ENCODE measurements around the gene SPATA9.
"Not testable (repeated sequence)": the region's sequence is repeated elsewhere in the genome, so short reads cannot be mapped to it uniquely, and the experiment has no call there.

The SPATA9 gene

GRCh38 chr5:95708876-95709275 lies 26.1 kb upstream of the SPATA9 start:
- no peaks in the 10 kb centered on the region for H3K79me2 ChIP-seq (ENCODE audit: insufficient read depth, low read depth)
- H3K4me2 ChIP-seq = no peak overlapping the region
- H3K9ac ChIP-seq = no peak overlapping the region
- H3K4me1 ChIP-seq (ENCODE audit: low read depth, poor library complexity, severe bottlenecking) = peaks cover 13% of the 10 kb centered on the region
- no peak overlapping the region for H3K27ac ChIP-seq
- no peak overlapping the region for H2AFZ ChIP-seq (ENCODE audit: low read depth)
- H4K20me1 ChIP-seq (ENCODE audit: insufficient read depth) = no peaks in the 10 kb centered on the region
- no peak for TF ChIP-seq CTCF (conservative IDR thresholded peaks at IDR 0.05; ENCODE audit: low read depth, low read length)
- H3K36me3 ChIP-seq (ENCODE audit: insufficient read depth) = no peaks in the 10 kb centered on the region
- H3K27me3 ChIP-seq (ENCODE audit: insufficient read depth, low read depth) = no peaks in the 10 kb centered on the region
- no peak overlapping the region for H3K4me3 ChIP-seq (IDR thresholded peaks at IDR 0.05; ENCODE audit: insufficient read depth, low read depth, low read length)

- H3K79me2 ChIP-seq (ENCODE audit: insufficient read depth, low read depth); H3K27me3 ChIP-seq (ENCODE audit: insufficient read depth, low read depth): not testable (repeated sequence)
Measured at GRCh38 chr5:95707534-95708188, 24.9 kb upstream of the SPATA9 start.

GRCh38 chr5:95707055-95707454 lies 24.3 kb upstream of the SPATA9 start:
- H3K4me2 ChIP-seq = no peak overlapping the region
- no peaks in the 10 kb centered on the region for H3K79me2 ChIP-seq (ENCODE audit: insufficient read depth, low read depth)
- H3K36me3 ChIP-seq (ENCODE audit: insufficient read depth) = no peaks in the 10 kb centered on the region
- TF ChIP-seq CTCF (conservative IDR thresholded peaks at IDR 0.05; ENCODE audit: low read depth, low read length) = no peak
- no peaks in the 10 kb centered on the region for H4K20me1 ChIP-seq (ENCODE audit: insufficient read depth)
- H2AFZ ChIP-seq (ENCODE audit: low read depth) = no peak overlapping the region
- no peaks in the 10 kb centered on the region for H3K27me3 ChIP-seq (ENCODE audit: insufficient read depth, low read depth)
- H3K4me3 ChIP-seq (IDR thresholded peaks at IDR 0.05; ENCODE audit: insufficient read depth, low read depth, low read length) = no peak overlapping the region
- H3K4me1 ChIP-seq (ENCODE audit: low read depth, poor library complexity, severe bottlenecking) = peaks cover 4% of the 10 kb centered on the region
- no peak overlapping the region for H3K9ac ChIP-seq
- no peak overlapping the region for H3K27ac ChIP-seq

More at GRCh38 chr5:95707534-95708188, 24.9 kb upstream of the SPATA9 start:
- H3K36me3 ChIP-seq (ENCODE audit: insufficient read depth); H4K20me1 ChIP-seq (ENCODE audit: insufficient read depth); H3K27ac ChIP-seq; H3K9ac ChIP-seq; H3K4me1 ChIP-seq (ENCODE audit: low read depth, poor library complexity, severe bottlenecking); H3K4me3 ChIP-seq (IDR thresholded peaks at IDR 0.05; ENCODE audit: insufficient read depth, low read depth, low read length); H2AFZ ChIP-seq (ENCODE audit: low read depth); H3K4me2 ChIP-seq: not testable (repeated sequence)

- not testable (repeated sequence) for H3K27me3 ChIP-seq (ENCODE audit: insufficient read depth, low read depth); H3K4me3 ChIP-seq (IDR thresholded peaks at IDR 0.05; ENCODE audit: insufficient read depth, low read depth, low read length); H3K36me3 ChIP-seq (ENCODE audit: insufficient read depth); H3K9ac ChIP-seq; H3K79me2 ChIP-seq (ENCODE audit: insufficient read depth, low read depth); H4K20me1 ChIP-seq (ENCODE audit: insufficient read depth); H3K27ac ChIP-seq; H3K4me1 ChIP-seq (ENCODE audit: low read depth, poor library complexity, severe bottlenecking); H3K4me2 ChIP-seq; H2AFZ ChIP-seq (ENCODE audit: low read depth)
Measured at GRCh38 chr5:95706196-95706595, 23.4 kb upstream of the SPATA9 start.

- H3K79me2 ChIP-seq (ENCODE audit: insufficient read depth, low read depth) = no peaks in the 10 kb centered on the region
- H3K9ac ChIP-seq = no peak overlapping the region
- no peak overlapping the region for H3K27ac ChIP-seq
- H3K4me1 ChIP-seq (ENCODE audit: low read depth, poor library complexity, severe bottlenecking) = no peaks in the 10 kb centered on the region
- no peak overlapping the region for H3K4me2 ChIP-seq
- no peaks in the 10 kb centered on the region for H3K27me3 ChIP-seq (ENCODE audit: insufficient read depth, low read depth)
- no peaks in the 10 kb centered on the region for H4K20me1 ChIP-seq (ENCODE audit: insufficient read depth)
- TF ChIP-seq CTCF (conservative IDR thresholded peaks at IDR 0.05; ENCODE audit: low read depth, low read length) = no peak
- H2AFZ ChIP-seq (ENCODE audit: low read depth) = no peak overlapping the region
- H3K4me3 ChIP-seq (IDR thresholded peaks at IDR 0.05; ENCODE audit: insufficient read depth, low read depth, low read length) = no peak overlapping the region
- no peaks in the 10 kb centered on the region for H3K36me3 ChIP-seq (ENCODE audit: insufficient read depth)
Measured at GRCh38 chr5:95704150-95704549, 21.4 kb upstream of the SPATA9 start.

All from KMS-11 (cell line).